ENCODE data around the gene ZBED1.
"Not testable (repeated sequence)": the region's sequence is repeated elsewhere in the genome, so short reads cannot be mapped to it uniquely, and the experiment has no call there.

GRCh38 chrX:2460048-2460447 is 40.7 kb downstream of the ZBED1 start:
- not testable (repeated sequence) for TF ChIP-seq CTCF (IDR thresholded peaks at IDR 0.05); ARID4B (CRISPR knock-in tag; IDR thresholded peaks at IDR 0.05; ENCODE audit: borderline replicate concordance); NFYB (CRISPR knock-in tag; conservative IDR thresholded peaks at IDR 0.05; ENCODE audit: low read depth); MAX (CRISPR knock-in tag; IDR thresholded peaks at IDR 0.05)
